Measurements from ENCODE around the gene RTP2. TPM values are rescaled to one million over a fixed set of nuclear protein-coding genes. Genes with fewer than 3 reads are reported as not detected.

The RTP2 gene
- total and polyA plus RNA-seq, 9 of the 15 experiments (the other 6 are each of a cell fraction or from before 2014, with no cell fraction given): not detected

DNA sequence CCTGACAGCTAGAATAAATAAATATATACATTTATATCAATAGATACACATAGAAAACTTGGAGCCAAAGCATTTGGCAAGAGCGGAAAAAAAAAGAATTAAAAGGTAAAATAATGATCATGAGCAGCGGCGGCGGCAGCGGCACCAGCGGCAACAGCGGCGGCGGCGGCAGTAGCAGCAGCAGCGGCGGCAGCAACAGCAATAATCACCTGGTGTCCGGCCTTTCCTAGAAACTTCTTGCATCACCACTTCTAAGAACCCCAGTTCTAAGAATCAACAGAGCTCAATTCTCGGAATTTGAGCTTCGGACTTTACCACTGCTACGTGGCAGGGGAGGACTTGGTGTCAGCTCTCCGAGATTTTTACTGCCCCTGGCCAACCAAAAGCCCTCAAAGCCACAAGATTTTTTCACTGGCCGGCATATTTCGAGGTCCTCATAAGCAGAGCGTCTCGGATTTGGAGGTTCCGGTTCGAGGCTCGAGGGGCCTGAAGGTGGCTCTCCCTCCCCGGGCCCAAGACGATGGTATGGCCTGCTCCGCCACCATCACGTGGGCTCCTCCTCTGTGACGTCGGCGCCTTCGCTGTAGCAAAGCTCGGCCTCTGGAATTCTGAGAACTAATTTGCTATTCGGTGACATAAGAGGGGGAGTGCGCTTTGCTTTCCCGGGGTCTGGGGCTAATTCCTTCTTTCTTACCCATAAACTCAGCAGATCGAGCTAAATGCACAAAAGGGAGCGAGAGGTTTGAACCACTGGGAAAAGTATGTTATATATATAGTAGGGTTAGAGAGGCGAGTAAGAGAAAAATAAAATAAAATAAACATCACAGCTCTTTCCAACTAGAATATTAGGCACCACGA is 43.1 kb upstream of the RTP2 start, which contains the start of gene BCL6 (continued):
- TF ChIP-seq MIER1 (IDR thresholded peaks at IDR 0.05; ENCODE audit: low read depth): peak; percentile 60; the same call in 1 of the 2 replicates
- TF ChIP-seq CGGBP1 (CRISPR knock-in tag; IDR thresholded peaks at IDR 0.05): peak; percentile 98
- TF ChIP-seq ZNF444 (CRISPR knock-in tag; IDR thresholded peaks at IDR 0.05): no peak
- TF ChIP-seq RAD51 (IDR thresholded peaks at IDR 0.05; ENCODE audit: borderline replicate concordance, low read depth): peak; percentile 94
- no peak for TF ChIP-seq OTX1 (CRISPR knock-in tag; IDR thresholded peaks at IDR 0.05)
- TF ChIP-seq PYGO2 (tag; IDR thresholded peaks at IDR 0.05): peak; percentile 34; the same call in 1 of the 2 replicates
- TF ChIP-seq, protein P1, sequence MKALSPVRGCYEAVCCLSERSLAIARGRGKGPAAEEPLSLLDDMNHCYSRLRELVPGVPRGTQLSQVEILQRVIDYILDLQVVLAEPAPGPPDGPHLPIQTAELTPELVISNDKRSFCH (CRISPR knock-in tag; IDR thresholded peaks at IDR 0.05): no peak
- TF ChIP-seq, protein P1 (tag; IDR thresholded peaks at IDR 0.05): peak; percentile 78; the same call in 1 of the 2 replicates
- TF ChIP-seq ZNF121 (CRISPR knock-in tag; conservative IDR thresholded peaks at IDR 0.05): no peak
- peak; percentile 85 for TF ChIP-seq DACH1 (IDR thresholded peaks at IDR 0.05; ENCODE audit: partially characterized antibody)
- TF ChIP-seq FOXP4 (CRISPR knock-in tag; IDR thresholded peaks at IDR 0.05; ENCODE audit: borderline replicate concordance): no peak
- TF ChIP-seq ZC3H8 (IDR thresholded peaks at IDR 0.05): no peak
- peak; percentile 85 for TF ChIP-seq ZBTB12 (CRISPR knock-in tag; IDR thresholded peaks at IDR 0.05)
- no peak for TF ChIP-seq YBX1 (IDR thresholded peaks at IDR 0.05)
- no peak for TF ChIP-seq ELK1 (CRISPR knock-in tag; IDR thresholded peaks at IDR 0.05)
- no peak for TF ChIP-seq SNAPC5 (CRISPR knock-in tag; IDR thresholded peaks at IDR 0.05)
- no peak for TF ChIP-seq PRMT5 (CRISPR knock-in tag; IDR thresholded peaks at IDR 0.05)
- no peak for TF ChIP-seq ZNF134 (CRISPR knock-in tag; conservative IDR thresholded peaks at IDR 0.05)
- TF ChIP-seq PHF21A (IDR thresholded peaks at IDR 0.05; ENCODE audit: borderline replicate concordance, low read depth): peak; percentile 19; the same call in 1 of the 2 replicates
- TF ChIP-seq ZNF311 (CRISPR knock-in tag; IDR thresholded peaks at IDR 0.05): no peak
- TF ChIP-seq TBL1XR1 (IDR thresholded peaks at IDR 0.05; ENCODE audit: low read length in 2 of 2): peak in 1 of 2 experiments; percentile 76; a peak in 2 of 4 replicates
- peak in 1 of 2 experiments; percentile 77; a peak in 1 of 4 replicates for TF ChIP-seq SIN3A (IDR thresholded peaks at IDR 0.05; ENCODE audit: borderline replicate concordance in 2 of 2, control insufficient read depth in 1 of 2, low read depth in 2 of 2, low read length in 2 of 2)
- TF ChIP-seq CXXC5 (CRISPR knock-in tag; IDR thresholded peaks at IDR 0.05): peak; percentile 93
- TF ChIP-seq KDM5B (IDR thresholded peaks at IDR 0.05; ENCODE audit: insufficient replicate concordance, low read depth, low read length): peak; percentile 78

Measured in K562 (cell line).